WTC11 (cell line): ENCODE data around the gene ZNF397. TPM values are rescaled to one million over a fixed set of nuclear protein-coding genes. Genes with fewer than 3 reads are reported as not detected.

Experiments
- ATAC-seq: fragments of 200-7000 bp; cut with Tn5 transposase; 2 replicates; pipeline ENCODE4 v1.10.0; 2021; ENCODE audit warnings: mild to moderate bottlenecking, moderate library complexity
- CTCF ChIA-PET: fragments of 300-600 bp; sonication (Branson Sonifier 250); formaldehyde crosslinking; loops from one replicate; lab custom pipeline; 2021; ENCODE audit warnings: antibody characterized with exemption; lab: Charles Lee
- POLR2A ChIA-PET: fragments of 350-600 bp; sonication (Branson Sonifier 250); formaldehyde crosslinking; loops from one replicate; lab custom pipeline; 2021; ENCODE audit warnings: antibody characterized with exemption; lab: Charles Lee
- DNase-seq: peaks from one replicate; pipeline ENCODE4 v3.0.0; 2021; ENCODE audit warnings: low spot score
- H3K27ac Mint-ChIP-seq: 2 replicates; pipeline ENCODE4 v1.8.0; 2021; ENCODE audit warnings: mixed read lengths
- H3K27me3 Mint-ChIP-seq: 2 replicates; pipeline ENCODE4 v1.8.0; 2021; ENCODE audit warnings: low read depth, mild to moderate bottlenecking, moderate library complexity, mixed read lengths
- H3K36me3 Mint-ChIP-seq: 2 replicates; pipeline ENCODE4 v1.8.0; 2021; ENCODE audit warnings: mixed read lengths
- H3K4me1 Mint-ChIP-seq: 2 replicates; pipeline ENCODE4 v1.8.0; 2022; ENCODE audit warnings: mixed read lengths
- H3K4me3 Mint-ChIP-seq: 2 replicates; pipeline ENCODE4 v1.8.0; 2021; ENCODE audit warnings: mild to moderate bottlenecking, moderate library complexity, mixed read lengths
- H3K9me3 Mint-ChIP-seq: 2 replicates; pipeline ENCODE4 v1.8.0; 2021; ENCODE audit warnings: mixed read lengths
- CREM ChIP-seq: sonication (generic); formaldehyde crosslinking; IDR thresholded peaks from 2 replicates; pipeline ENCODE4 v1.8.1; 2022; ENCODE audit warnings: mild to moderate bottlenecking, missing genetic modification reagents, moderate library complexity
- ELF4 ChIP-seq: sonication (generic); formaldehyde crosslinking; IDR thresholded peaks from 2 replicates; pipeline ENCODE4 v1.8.1; 2022; ENCODE audit warnings: low read depth, mild to moderate bottlenecking, moderate library complexity, missing genetic modification reagents
- ESRRA ChIP-seq: sonication (generic); formaldehyde crosslinking; IDR thresholded peaks from 2 replicates; pipeline ENCODE4 v1.8.1; 2022; ENCODE audit warnings: mild to moderate bottlenecking, missing genetic modification reagents, borderline replicate concordance
- FOXP1 ChIP-seq: sonication (generic); formaldehyde crosslinking; IDR thresholded peaks from 2 replicates; pipeline ENCODE4 v1.8.0; 2022; ENCODE audit warnings: missing genetic modification reagents, mild to moderate bottlenecking, moderate library complexity, borderline replicate concordance
- KAT7 ChIP-seq: sonication (generic); formaldehyde crosslinking; IDR thresholded peaks from 2 replicates; pipeline ENCODE4 v1.8.1; 2023; ENCODE audit warnings: missing genetic modification reagents, mild to moderate bottlenecking, borderline replicate concordance
- MYBL2 ChIP-seq: sonication (generic); formaldehyde crosslinking; IDR thresholded peaks from 2 replicates; pipeline ENCODE4 v1.8.1; 2023; ENCODE audit warnings: mild to moderate bottlenecking, moderate library complexity, missing genetic modification reagents
- OVOL2 ChIP-seq: fragments of 250-450 bp; sonication (Bioruptor Pico); IDR thresholded peaks from 2 replicates; pipeline ENCODE4 v1.9.0; 2021; ENCODE audit warnings: mild to moderate bottlenecking, borderline replicate concordance
- RELA ChIP-seq: sonication (generic); formaldehyde crosslinking; IDR thresholded peaks from 2 replicates; pipeline ENCODE4 v1.8.1; 2022; ENCODE audit warnings: missing genetic modification reagents, mild to moderate bottlenecking, borderline replicate concordance
- SMAD3 ChIP-seq: sonication (generic); formaldehyde crosslinking; IDR thresholded peaks from 2 replicates; pipeline ENCODE4 v1.8.0; 2022; ENCODE audit warnings: missing genetic modification reagents, mild to moderate bottlenecking, borderline replicate concordance
- TP53 ChIP-seq: sonication (generic); formaldehyde crosslinking; IDR thresholded peaks from 2 replicates; pipeline ENCODE4 v1.8.1; 2023; ENCODE audit warnings: mild to moderate bottlenecking, missing genetic modification reagents
- ZNF138 ChIP-seq: sonication (generic); formaldehyde crosslinking; conservative IDR thresholded peaks from 2 replicates; pipeline ENCODE4 v1.8.1; 2022; ENCODE audit warnings: mild to moderate bottlenecking, moderate library complexity, missing genetic modification reagents
- ZNF219 ChIP-seq: sonication (generic); formaldehyde crosslinking; IDR thresholded peaks from 2 replicates; pipeline ENCODE4 v1.8.0; 2023; ENCODE audit warnings: missing genetic modification reagents, mild to moderate bottlenecking, borderline replicate concordance
- total RNA-seq: library from RNA; stranded (reverse); gene quantifications from 3 replicates; pipeline ENCODE4 v1.2.3, GENCODE V29; 2021
- TF ChIP-seq, protein P1 (sequence below): sonication (generic); formaldehyde crosslinking; IDR thresholded peaks from 2 replicates; pipeline ENCODE4 v1.8.1; 2023; ENCODE audit warnings: mild to moderate bottlenecking, missing genetic modification reagents
- TF ChIP-seq, protein P2 (sequence below): fragments of 250-450 bp; sonication (Bioruptor Pico); IDR thresholded peaks from 2 replicates; pipeline ENCODE4 v1.9.0; 2021; ENCODE audit warnings: moderate library complexity, mild to moderate bottlenecking, inconsistent platforms, borderline replicate concordance
- TF ChIP-seq, protein P3 (sequence below): sonication (generic); formaldehyde crosslinking; IDR thresholded peaks from 2 replicates; pipeline ENCODE4 v1.8.1; 2022; ENCODE audit warnings: mild to moderate bottlenecking, moderate library complexity, missing genetic modification reagents
- TF ChIP-seq, protein P4 (sequence below): sonication (generic); formaldehyde crosslinking; IDR thresholded peaks from 2 replicates; pipeline ENCODE4 v1.8.0; 2022; ENCODE audit warnings: mild to moderate bottlenecking, missing genetic modification reagents
- TF ChIP-seq, protein P5 (sequence below): sonication (generic); formaldehyde crosslinking; IDR thresholded peaks from 2 replicates; pipeline ENCODE4 v1.8.1; 2023; ENCODE audit warnings: mild to moderate bottlenecking, missing genetic modification reagents, moderate library complexity
- TF ChIP-seq, protein P6 (sequence below): sonication (generic); formaldehyde crosslinking; conservative IDR thresholded peaks from 2 replicates; pipeline ENCODE4 v1.8.1; 2022; ENCODE audit warnings: mild to moderate bottlenecking, missing genetic modification reagents

The ZNF397 gene
- total RNA-seq, 1 experiment from 2014 or later = 44.0 TPM

DNA sequence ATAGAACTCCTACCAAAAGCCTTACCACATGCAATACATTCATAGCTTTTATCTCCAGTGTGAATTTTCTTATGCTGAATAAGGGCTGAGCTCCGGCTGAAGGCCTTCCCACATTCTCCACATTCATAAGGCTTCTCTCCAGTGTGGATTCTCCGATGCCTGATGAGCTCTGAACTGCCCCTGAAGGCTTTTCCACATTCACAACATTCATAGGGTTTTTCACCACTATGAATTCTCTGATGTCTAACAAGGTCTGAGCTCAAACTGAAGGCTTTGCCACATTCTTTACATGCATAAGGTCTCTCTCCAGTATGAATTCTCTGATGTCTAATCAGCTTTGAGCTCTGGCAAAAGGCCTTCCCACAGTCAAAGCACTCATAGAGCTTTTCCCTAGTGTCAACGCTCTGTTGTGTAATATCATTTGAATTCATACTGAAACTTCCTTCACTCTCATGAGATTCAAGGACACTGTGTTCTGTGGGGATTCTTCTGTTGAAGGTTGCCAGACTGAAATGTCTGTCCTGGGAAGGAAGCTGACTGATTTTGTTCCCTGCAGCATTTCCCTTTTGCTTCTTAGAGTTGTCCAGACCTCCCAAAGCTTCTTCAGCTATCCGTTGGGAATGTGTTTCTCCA is 12.9 kb downstream of the ZNF397 start (continued):
- no peak for TF ChIP-seq MYBL2 (CRISPR knock-in tag)
- TF ChIP-seq, protein P1, sequence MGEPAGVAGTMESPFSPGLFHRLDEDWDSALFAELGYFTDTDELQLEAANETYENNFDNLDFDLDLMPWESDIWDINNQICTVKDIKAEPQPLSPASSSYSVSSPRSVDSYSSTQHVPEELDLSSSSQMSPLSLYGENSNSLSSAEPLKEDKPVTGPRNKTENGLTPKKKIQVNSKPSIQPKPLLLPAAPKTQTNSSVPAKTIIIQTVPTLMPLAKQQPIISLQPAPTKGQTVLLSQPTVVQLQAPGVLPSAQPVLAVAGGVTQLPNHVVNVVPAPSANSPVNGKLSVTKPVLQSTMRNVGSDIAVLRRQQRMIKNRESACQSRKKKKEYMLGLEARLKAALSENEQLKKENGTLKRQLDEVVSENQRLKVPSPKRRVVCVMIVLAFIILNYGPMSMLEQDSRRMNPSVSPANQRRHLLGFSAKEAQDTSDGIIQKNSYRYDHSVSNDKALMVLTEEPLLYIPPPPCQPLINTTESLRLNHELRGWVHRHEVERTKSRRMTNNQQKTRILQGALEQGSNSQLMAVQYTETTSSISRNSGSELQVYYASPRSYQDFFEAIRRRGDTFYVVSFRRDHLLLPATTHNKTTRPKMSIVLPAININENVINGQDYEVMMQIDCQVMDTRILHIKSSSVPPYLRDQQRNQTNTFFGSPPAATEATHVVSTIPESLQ (CRISPR knock-in tag) = no peak
- TF ChIP-seq ZNF138 (CRISPR knock-in tag) = no peak

DNA sequence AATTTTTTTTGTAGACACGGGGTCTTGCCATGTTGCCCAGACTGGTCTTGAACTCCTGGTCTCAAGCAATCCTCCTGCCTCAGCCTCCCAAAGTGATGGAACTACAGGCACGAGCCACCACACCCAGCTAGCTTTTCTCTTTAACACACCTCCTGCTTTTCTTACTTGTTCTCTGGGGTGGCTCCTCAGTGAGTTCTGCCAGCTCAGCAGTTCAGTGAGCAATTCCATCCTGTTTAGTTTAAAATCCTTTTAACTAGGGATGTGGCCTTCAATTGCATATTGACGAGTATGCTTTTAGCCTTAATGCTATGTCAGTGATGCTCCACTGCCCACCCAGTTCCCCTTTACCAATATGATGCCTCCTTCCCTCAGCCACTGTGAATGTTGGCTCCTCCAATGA is 16.1 kb downstream of the ZNF397 start:
- no peak overlapping the region for H3K27ac Mint-ChIP-seq
- DNase-seq (no peak), ATAC-seq (no peak)
- no peaks in the 10 kb centered on the region for H3K27me3 Mint-ChIP-seq
- peaks cover 42% of the 10 kb centered on the region for H3K36me3 Mint-ChIP-seq
- H3K9me3 Mint-ChIP-seq = peaks cover 19% of the 10 kb centered on the region
- POLR2A ChIA-PET = no interaction called here
- TF ChIP-seq, protein P2, sequence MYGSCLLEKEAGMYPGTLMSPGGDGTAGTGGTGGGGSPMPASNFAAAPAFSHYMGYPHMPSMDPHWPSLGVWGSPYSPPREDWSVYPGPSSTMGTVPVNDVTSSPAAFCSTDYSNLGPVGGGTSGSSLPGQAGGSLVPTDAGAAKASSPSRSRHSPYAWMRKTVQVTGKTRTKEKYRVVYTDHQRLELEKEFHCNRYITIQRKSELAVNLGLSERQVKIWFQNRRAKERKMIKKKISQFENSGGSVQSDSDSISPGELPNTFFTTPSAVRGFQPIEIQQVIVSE (CRISPR knock-in tag) = no peak
- TF ChIP-seq ZNF219 (no peak), TP53 (CRISPR knock-in tag) (no peak)
- TF ChIP-seq, protein P3, sequence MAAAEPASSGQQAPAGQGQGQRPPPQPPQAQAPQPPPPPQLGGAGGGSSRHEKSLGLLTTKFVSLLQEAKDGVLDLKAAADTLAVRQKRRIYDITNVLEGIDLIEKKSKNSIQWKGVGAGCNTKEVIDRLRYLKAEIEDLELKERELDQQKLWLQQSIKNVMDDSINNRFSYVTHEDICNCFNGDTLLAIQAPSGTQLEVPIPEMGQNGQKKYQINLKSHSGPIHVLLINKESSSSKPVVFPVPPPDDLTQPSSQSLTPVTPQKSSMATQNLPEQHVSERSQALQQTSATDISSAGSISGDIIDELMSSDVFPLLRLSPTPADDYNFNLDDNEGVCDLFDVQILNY (CRISPR knock-in tag) = no peak
- TF ChIP-seq, protein P4, sequence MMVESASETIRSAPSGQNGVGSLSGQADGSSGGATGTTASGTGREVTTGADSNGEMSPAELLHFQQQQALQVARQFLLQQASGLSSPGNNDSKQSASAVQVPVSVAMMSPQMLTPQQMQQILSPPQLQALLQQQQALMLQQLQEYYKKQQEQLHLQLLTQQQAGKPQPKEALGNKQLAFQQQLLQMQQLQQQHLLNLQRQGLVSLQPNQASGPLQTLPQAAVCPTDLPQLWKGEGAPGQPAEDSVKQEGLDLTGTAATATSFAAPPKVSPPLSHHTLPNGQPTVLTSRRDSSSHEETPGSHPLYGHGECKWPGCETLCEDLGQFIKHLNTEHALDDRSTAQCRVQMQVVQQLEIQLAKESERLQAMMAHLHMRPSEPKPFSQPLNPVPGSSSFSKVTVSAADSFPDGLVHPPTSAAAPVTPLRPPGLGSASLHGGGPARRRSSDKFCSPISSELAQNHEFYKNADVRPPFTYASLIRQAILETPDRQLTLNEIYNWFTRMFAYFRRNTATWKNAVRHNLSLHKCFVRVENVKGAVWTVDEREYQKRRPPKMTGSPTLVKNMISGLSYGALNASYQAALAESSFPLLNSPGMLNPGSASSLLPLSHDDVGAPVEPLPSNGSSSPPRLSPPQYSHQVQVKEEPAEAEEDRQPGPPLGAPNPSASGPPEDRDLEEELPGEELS (CRISPR knock-in tag) = no peak
- CTCF ChIA-PET = no interaction called here
- no peaks in the 10 kb centered on the region for H3K4me1 Mint-ChIP-seq
- no peak overlapping the region for H3K4me3 Mint-ChIP-seq

DNA sequence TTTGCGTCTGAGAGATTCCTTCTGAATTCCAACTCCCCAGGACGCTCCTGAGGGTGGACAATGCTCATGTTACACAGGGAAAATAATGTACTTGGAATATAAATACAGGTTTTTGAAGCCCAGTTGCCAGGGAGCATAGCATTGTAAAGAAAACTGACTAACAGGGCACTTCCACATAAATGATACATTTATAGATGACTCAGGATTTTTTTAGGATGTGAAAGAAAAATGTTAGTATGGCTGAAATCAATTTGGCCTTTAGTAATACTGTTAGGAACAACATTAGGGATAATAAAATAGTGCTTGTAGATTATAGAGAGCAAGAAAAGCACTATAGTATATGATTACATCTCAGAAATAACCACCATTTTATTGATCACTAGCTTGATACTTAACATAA is 23.6 kb downstream of the ZNF397 start:
- no peak for DNase-seq
- no peak overlapping the region for H3K27ac Mint-ChIP-seq
- TF ChIP-seq RELA (CRISPR knock-in tag) = no peak
- peaks cover 21% of the 10 kb centered on the region for H3K27me3 Mint-ChIP-seq
- no peak overlapping the region for H3K4me3 Mint-ChIP-seq
- H3K4me1 Mint-ChIP-seq = peaks cover 3% of the 10 kb centered on the region
- peaks cover 15% of the 10 kb centered on the region for H3K9me3 Mint-ChIP-seq
- no peak for ATAC-seq
- peaks cover 32% of the 10 kb centered on the region for H3K36me3 Mint-ChIP-seq
- CTCF ChIA-PET = no interaction called here
- POLR2A ChIA-PET = no interaction called here

DNA sequence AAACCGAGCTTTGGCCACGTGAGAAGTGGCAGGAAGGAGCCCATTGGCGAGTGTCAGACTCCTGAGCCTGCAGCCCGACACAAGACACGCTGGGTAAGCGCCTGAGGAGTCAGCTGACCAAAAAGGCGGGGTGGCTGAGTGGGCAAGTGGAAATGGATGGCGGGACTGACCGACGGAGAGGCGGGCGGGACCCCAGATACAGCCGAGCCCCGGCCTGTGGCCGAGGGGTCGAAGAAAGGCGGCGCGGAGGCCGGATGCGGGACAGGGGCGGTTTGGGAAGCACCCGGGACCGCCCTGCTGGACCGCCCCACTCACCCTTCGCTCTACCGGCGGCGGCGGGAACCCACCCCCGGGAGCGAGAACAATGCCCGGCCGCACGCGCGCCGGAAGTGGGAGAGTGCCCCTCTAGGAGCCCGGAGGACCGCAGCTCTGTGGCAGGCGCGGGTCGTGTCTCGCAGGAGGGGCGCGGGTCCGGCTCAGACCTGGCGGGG is 26.4 kb downstream of the ZNF397 start:
- Mint-ChIP-seq H3K36me3 (peaks cover 35% of the 10 kb centered on the region), H3K27ac (peak overlapping the region; percentile 76; the same call in 1 of the 2 replicates), H3K9me3 (peaks cover 28% of the 10 kb centered on the region), H3K4me1 (peaks cover 3% of the 10 kb centered on the region), H3K4me3 (peak overlapping the region; percentile 80), H3K27me3 (peaks cover 29% of the 10 kb centered on the region)
- ATAC-seq (peak; percentile 90), DNase-seq (peak; percentile 83)
- ChIA-PET CTCF (interaction anchor here (1.3 to 1.6 kb wide), 3 partner anchors 22 to 261 kb away, joined by 3 to 7 read pairs (median 5); partner anchors contain the start of genes ZNF24 and ZSCAN30), POLR2A (interaction anchor here (1.0 to 1.7 kb wide), 2 partner anchors 23 to 26 kb away, joined by 3 to 14 read pairs; partner anchors contain the start of genes ZNF397 and ZSCAN30)
- TF ChIP-seq, protein P4 (CRISPR knock-in tag) = peak; percentile 50; the same call in 1 of the 2 replicates
- TF ChIP-seq, protein P5, sequence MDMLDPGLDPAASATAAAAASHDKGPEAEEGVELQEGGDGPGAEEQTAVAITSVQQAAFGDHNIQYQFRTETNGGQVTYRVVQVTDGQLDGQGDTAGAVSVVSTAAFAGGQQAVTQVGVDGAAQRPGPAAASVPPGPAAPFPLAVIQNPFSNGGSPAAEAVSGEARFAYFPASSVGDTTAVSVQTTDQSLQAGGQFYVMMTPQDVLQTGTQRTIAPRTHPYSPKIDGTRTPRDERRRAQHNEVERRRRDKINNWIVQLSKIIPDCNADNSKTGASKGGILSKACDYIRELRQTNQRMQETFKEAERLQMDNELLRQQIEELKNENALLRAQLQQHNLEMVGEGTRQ (CRISPR knock-in tag) = peak; percentile 90
- TF ChIP-seq ESRRA (CRISPR knock-in tag) (peak; percentile 58; the same call in 1 of the 2 replicates), SMAD3 (peak; percentile 75; the same call in 1 of the 2 replicates), OVOL2 (CRISPR knock-in tag) (no peak), FOXP1 (peak; percentile 93), KAT7 (CRISPR knock-in tag) (0 out of 2 replicates have a peak, but pooled peaks have one; percentile 44), ELF4 (peak; percentile 91; the same call in 1 of the 2 replicates), CREM (CRISPR knock-in tag) (peak; percentile 81)
- TF ChIP-seq, protein P6, sequence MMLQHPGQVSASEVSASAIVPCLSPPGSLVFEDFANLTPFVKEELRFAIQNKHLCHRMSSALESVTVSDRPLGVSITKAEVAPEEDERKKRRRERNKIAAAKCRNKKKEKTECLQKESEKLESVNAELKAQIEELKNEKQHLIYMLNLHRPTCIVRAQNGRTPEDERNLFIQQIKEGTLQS (CRISPR knock-in tag) = no peak; the same call in 1 of the 2 replicates
